Measurements from ENCODE around the gene COL28A1.

GRCh38 chr7:7581531-7582179 lies 46.0 kb upstream of the COL28A1 start:
- no peak for TF ChIP-seq CTCF (optimal IDR thresholded peaks at IDR 0.05 in 1 of 3, IDR thresholded peaks at IDR 0.05 in 1 of 3, conservative IDR thresholded peaks at IDR 0.05 in 1 of 3; ENCODE audit: extremely low read depth in 1 of 3, insufficient read depth in 2 of 3, low read length in 3 of 3)
- TF ChIP-seq EZH2 (IDR thresholded peaks at IDR 0.05; ENCODE audit: low read length): no peak
